Activated CD4-positive, CD25-positive, alpha-beta regulatory T cell (primary cell): ENCODE data around the gene B4GALNT2.

Experiments
- DNase-seq, 4 experiments: peaks; one replicate each; lab custom pipeline; 2025; lab: John Stamatoyannopoulos, UW

B4GALNT2 gene

GRCh38 chr17:49210158-49211029 lies 77.8 kb downstream of the B4GALNT2 start, which contains the start of the genes ABI3 and GNGT2:
TSS of gene ABI3 (plus strand) at chr17:49210707. CDS start at chr17:49210725, 18 bp downstream.
TSS of gene GNGT2 (minus strand) at chr17:49210574. CDS start at chr17:49207422, 3,152 bp downstream.
- peak in 2 of 4 experiments; percentile 25 to 33 for DNase-seq

- no peak for DNase-seq
These were observed 80.8 kb downstream of the B4GALNT2 start for GRCh38 chr17:49213399-49213798.

GRCh38 chr17:49213847-49214246 lies 81.3 kb downstream of the B4GALNT2 start:
- DNase-seq: no peak

DNA sequence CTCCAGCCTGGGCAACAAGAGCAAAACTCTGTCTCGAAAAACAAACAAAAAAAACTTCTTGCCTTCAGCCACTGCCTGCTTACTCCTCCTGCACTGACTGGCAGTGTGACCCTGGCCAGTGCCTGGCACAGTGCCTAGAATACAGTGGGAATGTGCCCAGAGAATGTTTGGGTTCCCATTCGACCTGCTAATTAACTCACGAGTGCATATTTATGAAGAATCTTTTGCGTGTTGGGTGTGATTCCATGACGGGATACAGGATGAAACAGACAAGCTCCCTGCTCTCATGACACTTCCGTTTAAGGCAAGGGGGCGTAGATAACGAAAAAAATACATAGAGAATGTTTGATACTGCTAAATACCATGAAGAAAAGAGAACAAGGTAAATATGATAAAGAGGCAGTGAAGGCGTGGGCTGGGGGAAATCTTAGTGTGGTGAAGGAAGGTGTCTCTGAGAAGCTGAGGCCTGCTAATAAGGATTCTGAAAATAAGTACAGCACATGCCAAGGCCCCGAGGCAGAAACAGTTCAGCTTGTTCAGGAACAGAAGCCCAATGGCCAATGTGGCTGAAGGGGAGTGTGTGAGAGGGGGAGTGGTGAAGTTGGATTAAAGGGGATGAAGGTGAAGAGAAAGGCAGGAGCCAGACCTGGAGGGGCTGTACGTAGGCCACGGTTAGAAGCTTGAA lies 82.2 kb downstream of the B4GALNT2 start:
- no peak for DNase-seq

DNA sequence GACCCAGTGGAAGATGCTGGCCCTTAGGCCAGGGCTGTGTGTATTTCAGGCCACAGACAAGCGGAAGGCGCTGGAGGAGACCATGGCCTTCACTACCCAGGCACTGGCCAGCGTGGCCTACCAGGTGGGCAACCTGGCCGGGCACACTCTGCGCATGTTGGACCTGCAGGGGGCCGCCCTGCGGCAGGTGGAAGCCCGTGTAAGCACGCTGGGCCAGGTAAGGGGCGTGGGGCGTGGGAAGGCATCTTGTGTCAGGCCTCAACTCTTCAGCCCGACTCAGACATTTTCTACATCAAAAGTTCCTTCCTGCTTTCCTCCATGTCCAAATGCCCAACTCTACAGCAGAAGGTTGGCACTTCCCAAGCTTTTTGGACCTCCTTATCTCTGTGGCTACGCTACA lies 83.9 kb downstream of the B4GALNT2 start:
- DNase-seq: no peak

- DNase-seq: no peak
These were observed 84.5 kb downstream of the B4GALNT2 start for GRCh38 chr17:49216953-49217650.

DNA sequence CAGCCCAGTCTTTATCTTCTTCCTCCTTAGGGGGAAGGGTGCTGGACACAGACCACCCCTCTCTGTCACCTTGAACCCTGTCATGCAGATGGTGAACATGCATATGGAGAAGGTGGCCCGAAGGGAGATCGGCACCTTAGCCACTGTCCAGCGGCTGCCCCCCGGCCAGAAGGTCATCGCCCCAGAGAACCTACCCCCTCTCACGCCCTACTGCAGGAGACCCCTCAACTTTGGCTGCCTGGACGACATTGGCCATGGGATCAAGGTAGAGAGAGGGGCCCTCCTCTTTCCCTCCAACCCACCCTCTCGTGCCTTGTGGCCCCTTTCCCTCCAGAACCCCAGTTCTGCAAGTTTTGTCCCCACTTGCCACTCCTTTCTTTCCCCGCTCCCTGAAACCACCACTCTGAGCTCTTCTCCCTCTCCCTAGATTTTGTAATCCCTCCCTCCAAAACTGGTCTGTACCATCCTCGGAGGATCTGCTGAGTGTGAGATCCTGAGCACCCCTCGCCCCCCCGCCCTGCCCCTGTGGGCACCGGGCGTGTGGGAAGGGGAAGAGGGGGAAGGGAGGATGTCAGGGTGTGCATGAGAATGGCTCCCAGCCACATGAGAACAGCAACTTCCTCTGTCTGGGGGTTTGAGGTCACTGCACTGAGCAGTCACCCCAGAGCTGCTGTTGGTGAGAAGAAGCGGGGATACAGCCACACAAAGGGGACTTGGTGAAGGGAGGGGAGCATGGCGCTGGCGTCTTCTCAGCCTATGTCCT lies 85.3 kb downstream of the B4GALNT2 start:
- DNase-seq: peak in 2 of 4 experiments; percentile 24 to 34

- no peak for DNase-seq
These were observed 86.7 kb downstream of the B4GALNT2 start for GRCh38 chr17:49218941-49219913.

GRCh38 chr17:49219987-49220386 lies 87.4 kb downstream of the B4GALNT2 start:
- DNase-seq: no peak

DNA sequence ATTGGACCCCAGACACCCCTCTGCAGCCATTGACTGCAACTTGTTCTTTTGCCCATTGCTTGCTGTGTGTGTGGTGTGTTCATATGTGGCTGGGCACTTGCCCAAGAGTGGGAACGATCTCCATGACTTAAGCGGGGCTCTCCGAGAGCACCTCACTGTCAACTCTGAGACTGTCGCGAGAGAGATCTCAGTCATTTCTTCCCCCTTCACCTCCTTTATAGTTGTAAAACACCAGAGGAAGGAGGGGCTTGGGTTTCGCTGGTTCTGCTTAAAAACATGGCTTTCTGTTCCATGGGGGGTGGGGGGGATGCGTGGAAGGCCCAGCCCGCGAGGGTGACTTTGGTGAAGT lies 90.6 kb downstream of the B4GALNT2 start:
- no peak for DNase-seq

DNA sequence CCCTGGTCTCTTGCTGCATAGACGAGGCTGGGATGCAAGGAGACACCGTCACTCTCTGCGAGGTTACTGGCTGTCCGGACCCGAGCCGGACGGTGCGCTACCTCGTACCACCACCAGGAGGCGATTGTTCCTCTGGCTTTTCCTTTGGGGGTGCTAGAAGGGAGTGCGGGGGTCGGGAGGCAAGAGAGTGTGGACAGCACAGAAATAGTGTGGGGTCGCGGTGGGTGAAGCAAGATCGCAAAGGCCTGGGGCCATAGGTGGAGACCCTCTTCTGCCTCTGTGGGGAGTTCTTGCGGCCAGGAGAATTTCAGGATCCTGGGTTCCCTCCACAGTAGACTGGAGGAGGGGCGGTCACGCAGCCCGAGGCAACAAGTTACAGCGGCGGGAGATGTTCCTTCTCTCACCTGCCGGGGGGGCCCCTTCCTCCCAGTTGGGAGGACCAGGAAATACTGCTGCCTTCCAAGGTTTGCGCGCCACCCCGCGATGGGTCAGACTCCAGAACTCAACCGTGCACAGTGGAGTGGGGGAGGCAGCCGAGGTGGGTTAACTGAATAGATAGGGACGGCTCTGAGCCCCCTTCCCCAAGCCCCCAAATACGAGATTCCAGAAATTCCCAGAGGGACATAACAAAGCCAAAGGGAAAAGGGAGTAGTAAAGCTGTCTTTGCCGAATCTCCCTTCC lies 91.1 kb downstream of the B4GALNT2 start:
- DNase-seq: peak; percentile 31 to 68 (median 36)

GRCh38 chr17:49224198-49224996 lies 91.8 kb downstream of the B4GALNT2 start:
- DNase-seq: peak in 2 of 4 experiments; percentile 17 to 38

DNA sequence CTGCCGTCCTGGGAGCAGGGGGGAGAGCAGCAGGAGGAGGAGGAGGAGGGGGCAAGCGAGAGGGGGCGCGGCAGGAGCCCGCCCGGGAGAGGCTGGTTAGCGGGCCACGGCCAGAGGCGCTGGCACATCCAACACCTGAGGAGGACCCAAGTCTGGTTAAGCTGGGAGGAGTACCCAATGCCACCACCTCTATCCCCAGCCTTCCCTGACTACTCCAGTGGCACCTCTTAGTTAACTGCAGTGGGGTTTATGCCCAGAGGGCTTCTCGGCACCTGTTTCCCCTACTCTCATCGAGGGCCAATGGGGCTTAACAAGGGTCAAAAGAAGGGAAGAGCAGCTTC lies 92.4 kb downstream of the B4GALNT2 start:
- DNase-seq: no peak

- DNase-seq: no peak
These were observed 93.1 kb downstream of the B4GALNT2 start for GRCh38 chr17:49225554-49226236.
